Neural crest cell (in vitro differentiated cells): ENCODE results near the gene EPHA4. TPM values are rescaled to one million over a fixed set of nuclear protein-coding genes. Genes with fewer than 3 reads are reported as not detected.
"Not testable (repeated sequence)": the region's sequence is repeated elsewhere in the genome, so short reads cannot be mapped to it uniquely, and the experiment has no call there.

ENCODE experiments used
- DNase-seq: peaks from one replicate; pipeline ENCODE4 v3.0.0; 2021; ENCODE audit warnings: low read depth, mixed read lengths, low spot score
- H3K27ac Mint-ChIP-seq: one replicate; pipeline ENCODE4 v1.8.0; 2021; ENCODE audit warnings: mild to moderate bottlenecking, mixed read lengths; ENCODE audit not compliant: unreplicated experiment
- H3K27me3 Mint-ChIP-seq: 2 replicates; pipeline ENCODE4 v1.8.0; 2021; ENCODE audit warnings: low read depth, mild to moderate bottlenecking, mixed read lengths
- H3K36me3 Mint-ChIP-seq: 2 replicates; pipeline ENCODE4 v1.8.0; 2021; ENCODE audit warnings: low read depth, mild to moderate bottlenecking, mixed read lengths
- H3K4me1 Mint-ChIP-seq: 2 replicates; pipeline ENCODE4 v1.8.0; 2021; ENCODE audit warnings: mixed read lengths
- H3K4me3 Mint-ChIP-seq: one replicate; pipeline ENCODE4 v1.8.0; 2021; ENCODE audit warnings: mild to moderate bottlenecking, mixed read lengths
- H3K9me3 Mint-ChIP-seq: 2 replicates; pipeline ENCODE4 v1.8.0; 2021; ENCODE audit warnings: mixed read lengths
- total RNA-seq: library from RNA; stranded (reverse); gene quantifications from 2 replicates; pipeline ENCODE4 v1.2.1, GENCODE V29; 2021
- TF ChIP-seq, protein P1 (sequence below): fragments of 200-600 bp; sonication (generic); conservative IDR thresholded peaks from 2 replicates; pipeline ENCODE4 v1.5.0; 2021; ENCODE audit warnings: antibody characterized with exemption, mild to moderate bottlenecking

Gene EPHA4
- total RNA-seq, 1 donor from 2014 or later = 108 TPM

DNA sequence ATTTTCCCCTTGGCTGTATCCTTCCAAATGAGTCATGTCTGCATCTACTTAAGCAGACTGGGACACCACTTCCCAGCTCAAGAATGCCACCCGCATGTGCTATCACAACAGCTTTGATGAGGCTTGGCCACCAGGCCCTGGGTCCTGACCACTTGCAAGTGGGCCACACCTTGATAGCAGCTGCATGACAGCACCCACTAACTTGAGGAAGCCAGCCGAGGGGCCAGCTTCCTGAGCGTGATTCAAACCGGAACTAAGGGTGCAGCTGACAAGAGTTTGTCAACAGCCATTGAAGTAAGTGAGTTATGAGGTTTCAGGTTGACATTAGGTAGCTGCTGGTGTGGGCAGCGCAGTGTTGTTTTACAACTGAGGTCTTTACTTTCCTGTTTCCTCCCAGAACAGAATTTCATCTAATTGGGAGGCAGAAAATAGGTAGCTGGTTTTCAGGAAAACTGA lies 54.4 kb downstream of the EPHA4 start:
- no peaks in the 10 kb centered on the region for H3K36me3 Mint-ChIP-seq
- no peak for DNase-seq
- H3K4me1 Mint-ChIP-seq = peaks cover 42% of the 10 kb centered on the region
- no peak overlapping the region for H3K27ac Mint-ChIP-seq
- H3K9me3 Mint-ChIP-seq = no peaks in the 10 kb centered on the region
- H3K4me3 Mint-ChIP-seq = no peak overlapping the region
- TF ChIP-seq, protein P1, sequence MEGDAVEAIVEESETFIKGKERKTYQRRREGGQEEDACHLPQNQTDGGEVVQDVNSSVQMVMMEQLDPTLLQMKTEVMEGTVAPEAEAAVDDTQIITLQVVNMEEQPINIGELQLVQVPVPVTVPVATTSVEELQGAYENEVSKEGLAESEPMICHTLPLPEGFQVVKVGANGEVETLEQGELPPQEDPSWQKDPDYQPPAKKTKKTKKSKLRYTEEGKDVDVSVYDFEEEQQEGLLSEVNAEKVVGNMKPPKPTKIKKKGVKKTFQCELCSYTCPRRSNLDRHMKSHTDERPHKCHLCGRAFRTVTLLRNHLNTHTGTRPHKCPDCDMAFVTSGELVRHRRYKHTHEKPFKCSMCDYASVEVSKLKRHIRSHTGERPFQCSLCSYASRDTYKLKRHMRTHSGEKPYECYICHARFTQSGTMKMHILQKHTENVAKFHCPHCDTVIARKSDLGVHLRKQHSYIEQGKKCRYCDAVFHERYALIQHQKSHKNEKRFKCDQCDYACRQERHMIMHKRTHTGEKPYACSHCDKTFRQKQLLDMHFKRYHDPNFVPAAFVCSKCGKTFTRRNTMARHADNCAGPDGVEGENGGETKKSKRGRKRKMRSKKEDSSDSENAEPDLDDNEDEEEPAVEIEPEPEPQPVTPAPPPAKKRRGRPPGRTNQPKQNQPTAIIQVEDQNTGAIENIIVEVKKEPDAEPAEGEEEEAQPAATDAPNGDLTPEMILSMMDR = no peak
- H3K27me3 Mint-ChIP-seq = no peaks in the 10 kb centered on the region

DNA sequence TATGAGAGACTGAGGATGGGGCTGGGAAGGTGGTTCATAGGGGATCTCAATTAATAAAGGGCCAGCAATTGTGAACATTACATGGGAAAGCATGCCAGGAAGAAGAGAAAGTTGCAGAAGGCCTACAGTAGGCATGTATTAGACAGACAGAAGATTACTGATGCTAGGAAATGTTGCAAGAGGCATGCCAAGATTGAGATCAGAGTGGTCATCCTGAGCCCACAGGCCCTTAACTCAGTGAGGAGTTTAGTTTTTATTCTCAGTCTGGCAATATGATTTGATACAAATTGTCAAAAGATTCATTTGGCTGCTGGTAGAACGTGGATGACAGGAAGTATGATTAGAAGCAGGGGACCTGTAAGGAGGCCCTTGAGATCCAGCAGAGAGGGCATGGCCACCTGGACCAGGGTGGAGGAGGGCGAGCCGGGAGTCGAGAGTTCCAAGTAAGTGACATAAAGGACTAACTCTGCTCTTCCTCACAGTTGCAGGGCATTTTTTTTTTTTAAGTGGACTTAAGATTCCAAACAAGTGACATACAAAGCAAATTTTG lies 54.9 kb downstream of the EPHA4 start:
- no peaks in the 10 kb centered on the region for H3K36me3 Mint-ChIP-seq
- H3K9me3 Mint-ChIP-seq = no peaks in the 10 kb centered on the region
- no peak overlapping the region for H3K4me3 Mint-ChIP-seq
- TF ChIP-seq, protein P1 = no peak
- no peak for DNase-seq
- H3K4me1 Mint-ChIP-seq = peaks cover 47% of the 10 kb centered on the region
- H3K27me3 Mint-ChIP-seq = no peaks in the 10 kb centered on the region
- H3K27ac Mint-ChIP-seq = no peak overlapping the region

DNA sequence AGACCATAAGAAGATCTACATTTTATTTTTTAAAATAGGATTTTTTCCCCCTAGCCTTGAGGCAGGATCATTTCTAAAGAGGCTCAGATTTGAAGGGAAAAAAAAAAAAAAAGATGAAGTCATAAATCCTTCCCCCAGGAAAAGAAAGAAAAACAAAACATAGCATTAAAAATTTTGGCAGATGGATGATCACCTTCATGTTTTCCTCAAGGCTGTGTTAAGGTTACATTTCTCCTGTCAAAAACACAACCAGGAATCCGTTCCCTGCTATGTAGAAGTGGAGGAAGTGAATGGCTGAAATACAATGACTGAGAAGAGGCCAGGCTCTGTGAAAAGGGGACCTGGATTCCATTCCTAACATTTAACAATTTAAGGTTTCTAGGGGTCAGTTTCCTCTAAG lies 56.2 kb downstream of the EPHA4 start:
- Mint-ChIP-seq H3K4me3 (no peak overlapping the region), H3K36me3 (no peaks in the 10 kb centered on the region), H3K27ac (no peak overlapping the region), H3K27me3 (no peaks in the 10 kb centered on the region), H3K9me3 (no peaks in the 10 kb centered on the region), H3K4me1 (peaks cover 48% of the 10 kb centered on the region)
- DNase-seq = no peak
- TF ChIP-seq, protein P1 = no peak

DNA sequence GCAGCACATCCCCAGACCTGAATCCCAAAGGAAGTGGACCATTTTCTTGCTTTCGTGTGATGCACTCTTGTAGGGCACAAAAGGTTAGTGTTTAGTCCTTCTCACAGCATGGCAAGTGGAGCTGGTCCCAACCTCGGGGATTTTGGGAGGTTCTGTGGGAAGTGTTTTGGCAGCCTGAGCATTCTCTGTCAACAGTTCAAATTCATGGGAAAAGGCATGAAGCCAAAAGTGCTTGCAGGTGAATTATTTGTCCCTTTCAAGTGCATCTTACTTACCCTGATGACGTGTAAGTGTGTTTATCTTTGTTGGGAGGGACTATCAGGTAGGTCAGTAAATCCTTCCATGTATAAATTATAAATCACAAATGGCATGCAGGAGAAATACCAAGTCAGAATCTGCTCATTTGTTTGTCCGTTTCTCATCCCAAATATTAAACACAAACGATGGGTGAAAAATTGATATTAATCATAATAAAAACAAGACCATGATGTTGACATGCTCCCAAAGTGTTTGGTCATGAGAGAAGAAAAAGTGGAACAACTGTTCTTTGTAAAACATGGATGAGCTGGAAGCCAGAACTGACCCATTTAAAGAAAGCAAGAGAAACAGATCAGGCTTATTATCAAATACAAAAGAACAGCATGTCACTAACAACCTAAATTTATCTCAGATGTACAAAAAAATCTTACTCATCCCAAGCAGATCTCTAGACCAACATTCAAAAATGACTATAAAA lies 57.6 kb downstream of the EPHA4 start:
- TF ChIP-seq, protein P1 = no peak
- Mint-ChIP-seq H3K4me3 (no peak overlapping the region), H3K4me1 (peaks cover 38% of the 10 kb centered on the region), H3K27me3 (no peaks in the 10 kb centered on the region), H3K9me3 (no peaks in the 10 kb centered on the region), H3K27ac (no peak overlapping the region), H3K36me3 (no peaks in the 10 kb centered on the region)
- DNase-seq = no peak

DNA sequence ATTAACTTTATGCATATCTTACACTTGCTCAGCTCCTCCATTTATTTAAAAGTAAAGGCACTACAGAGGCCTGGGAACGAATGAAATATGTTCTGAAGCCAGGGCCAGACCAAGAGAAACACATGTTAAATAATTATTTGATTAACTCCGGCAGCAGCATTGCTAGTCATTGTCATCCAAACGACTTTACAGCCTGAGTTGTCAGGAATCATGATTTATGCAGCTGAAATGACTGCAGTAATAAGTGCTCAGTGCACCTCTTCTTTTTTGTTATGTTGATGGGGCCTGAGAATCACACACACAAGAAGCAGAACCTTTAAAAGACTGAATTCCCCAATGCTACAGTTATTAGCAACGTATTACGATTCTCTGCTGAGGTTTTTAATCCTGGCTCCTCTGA lies 58.9 kb downstream of the EPHA4 start:
- no peak overlapping the region for H3K27ac Mint-ChIP-seq
- H3K4me1 Mint-ChIP-seq = peaks cover 34% of the 10 kb centered on the region
- H3K27me3 Mint-ChIP-seq = no peaks in the 10 kb centered on the region
- H3K9me3 Mint-ChIP-seq = no peaks in the 10 kb centered on the region
- TF ChIP-seq, protein P1 = no peak
- H3K4me3 Mint-ChIP-seq = no peak overlapping the region
- no peaks in the 10 kb centered on the region for H3K36me3 Mint-ChIP-seq
- no peak for DNase-seq

DNA sequence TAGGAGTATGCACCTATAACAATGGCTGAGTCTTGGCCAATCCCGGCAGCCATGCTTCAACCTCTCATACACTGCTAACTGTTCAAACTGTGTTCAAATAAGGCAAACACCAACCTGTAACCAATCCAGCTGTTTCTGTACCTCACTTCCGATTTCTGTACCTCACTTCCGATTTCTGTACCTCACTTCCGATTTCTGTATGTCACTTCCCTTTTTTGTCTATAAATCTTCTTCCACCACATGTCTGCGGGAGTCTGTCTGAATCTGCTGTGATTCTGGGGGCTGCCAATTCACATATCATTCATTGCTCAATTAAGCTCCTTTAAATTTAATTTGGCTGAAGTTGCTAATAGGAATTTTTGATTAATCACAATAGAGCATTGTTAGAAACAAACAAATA lies 60.8 kb downstream of the EPHA4 start:
- H3K27me3 Mint-ChIP-seq, H3K36me3 Mint-ChIP-seq, H3K27ac Mint-ChIP-seq, H3K9me3 Mint-ChIP-seq, H3K4me3 Mint-ChIP-seq, DNase-seq: not testable (repeated sequence)
- peaks cover 40% of the 10 kb centered on the region for H3K4me1 Mint-ChIP-seq
